GM21825 (cell line): ENCODE measurements around the gene CLIC1.

ENCODE experiments used
- ATAC-seq: cut with Tn5 transposase; IDR thresholded peaks from one replicate; pipeline ENCODE4 v1.9.1; 2021; ENCODE audit warnings: mild to moderate bottlenecking, moderate library complexity; ENCODE audit not compliant: unreplicated experiment

The CLIC1 gene

GRCh38 chr6:31683591-31683990 lies 52.7 kb downstream of the CLIC1 start:
- ATAC-seq = no peak

GRCh38 chr6:31681135-31681671 lies 55.1 kb downstream of the CLIC1 start:
- ATAC-seq = peak; percentile 26
